HEK293T (cell line): Measurements from ENCODE around the gene ME3.

Experiments used
- CTCF ChIA-PET: fragments of 350-600 bp; formaldehyde crosslinking; extraction: SDS; loops from one replicate; lab custom pipeline; 2021; ENCODE audit warnings: antibody characterized with exemption, inconsistent platforms; lab: Yijun Ruan, JAX
- POLR2A ChIA-PET: fragments of 350-600 bp; formaldehyde crosslinking; extraction: SDS; loops from one replicate; lab custom pipeline; 2020; ENCODE audit warnings: antibody characterized with exemption, inconsistent platforms; lab: Yijun Ruan, JAX
- DNase-seq: peaks from one replicate; pipeline ENCODE4 v3.0.0; 2012; ENCODE audit warnings: mixed read lengths; ENCODE audit errors: extremely low spot score
- ARNT ChIP-seq: fragments of 450-650 bp; IDR thresholded peaks from 2 replicates; pipeline ENCODE4 v1.6.1; 2017; ENCODE audit warnings: mild to moderate bottlenecking
- BHLHE40 ChIP-seq: fragments of 450-650 bp; IDR thresholded peaks from 2 replicates; pipeline ENCODE4 v1.6.1; 2016; ENCODE audit warnings: mild to moderate bottlenecking, moderate library complexity, borderline replicate concordance
- CTBP1 ChIP-seq: fragments of 450-650 bp; IDR thresholded peaks from 2 replicates; pipeline ENCODE4 v1.6.1; 2016; ENCODE audit warnings: borderline replicate concordance
- ELF4 ChIP-seq: fragments of 450-650 bp; IDR thresholded peaks from 2 replicates; pipeline ENCODE4 v1.6.1; 2017; ENCODE audit warnings: antibody characterized with exemption
- FOXA1 ChIP-seq: fragments of 450-650 bp; IDR thresholded peaks from 2 replicates; pipeline ENCODE4 v1.6.1; 2016; ENCODE audit warnings: mild to moderate bottlenecking
- FOXK2 ChIP-seq: fragments of 450-650 bp; IDR thresholded peaks from 2 replicates; pipeline ENCODE4 v1.6.1; 2016; ENCODE audit warnings: mild to moderate bottlenecking
- FOXM1 ChIP-seq: fragments of 450-650 bp; IDR thresholded peaks from 2 replicates; pipeline ENCODE4 v1.6.1; 2017; ENCODE audit warnings: mild to moderate bottlenecking, borderline replicate concordance
- HDGF ChIP-seq: fragments of 450-650 bp; IDR thresholded peaks from 2 replicates; pipeline ENCODE4 v1.6.1; 2017; ENCODE audit warnings: antibody characterized with exemption, borderline replicate concordance
- L3MBTL2 ChIP-seq: fragments of 450-650 bp; conservative IDR thresholded peaks from 2 replicates; pipeline ENCODE4 v1.6.1; 2016; ENCODE audit warnings: mild to moderate bottlenecking
- LEF1 ChIP-seq: fragments of 450-650 bp; IDR thresholded peaks from 2 replicates; pipeline ENCODE4 v1.6.1; 2017; ENCODE audit warnings: mild to moderate bottlenecking, borderline replicate concordance
- NFRKB ChIP-seq: fragments of 450-650 bp; IDR thresholded peaks from 2 replicates; pipeline ENCODE4 v1.6.1; 2016; ENCODE audit warnings: mild to moderate bottlenecking, moderate library complexity
- SP1 ChIP-seq: fragments of 450-650 bp; IDR thresholded peaks from 2 replicates; pipeline ENCODE4 v1.6.1; 2017
- SUZ12 ChIP-seq: fragments of 450-650 bp; IDR thresholded peaks from 2 replicates; pipeline ENCODE4 v1.6.1; 2016; ENCODE audit warnings: mild to moderate bottlenecking
- TARDBP ChIP-seq: fragments of 450-650 bp; IDR thresholded peaks from 2 replicates; pipeline ENCODE4 v1.6.1; 2016
- ZNF384 ChIP-seq: fragments of 450-650 bp; IDR thresholded peaks from 2 replicates; pipeline ENCODE4 v1.6.1; 2016
- TF ChIP-seq, protein P1 (sequence below): fragments of 450-650 bp; IDR thresholded peaks from 2 replicates; pipeline ENCODE4 v1.6.1; 2016

ME3 gene

DNA sequence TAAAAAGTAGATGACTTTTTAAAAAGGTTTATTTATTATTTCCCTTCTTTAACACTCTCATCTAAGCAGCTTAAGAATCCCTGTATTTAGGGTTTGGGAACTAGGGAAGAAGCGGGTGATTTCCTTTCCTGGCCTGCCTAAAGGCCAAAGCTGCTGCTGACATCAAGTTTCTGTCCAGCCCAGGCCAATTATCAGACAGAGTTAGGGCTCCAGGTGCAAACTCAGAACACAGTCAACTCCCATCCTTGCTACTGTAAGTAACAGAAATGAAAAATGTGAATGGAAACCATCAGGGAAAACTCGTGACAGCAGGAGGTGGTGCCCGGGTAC, 188.8 kb downstream of the ME3 start:
- CTCF ChIA-PET: interaction anchor here (2.7 kb wide), 1 partner anchor 125 kb away, joined by 12 read pairs; no protein-coding TSS in a partner anchor
- POLR2A ChIA-PET: interaction anchor here (0.8 to 1.7 kb wide), 4 partner anchors 19 to 41 kb away, joined by 3 to 5 read pairs (median 4); no protein-coding TSS in a partner anchor
- no peak for DNase-seq
- TF ChIP-seq BHLHE40: no peak
- TF ChIP-seq SP1: no peak
- no peak for TF ChIP-seq CTBP1
- TF ChIP-seq FOXM1: no peak
- no peak for TF ChIP-seq SUZ12
- TF ChIP-seq, protein P1, sequence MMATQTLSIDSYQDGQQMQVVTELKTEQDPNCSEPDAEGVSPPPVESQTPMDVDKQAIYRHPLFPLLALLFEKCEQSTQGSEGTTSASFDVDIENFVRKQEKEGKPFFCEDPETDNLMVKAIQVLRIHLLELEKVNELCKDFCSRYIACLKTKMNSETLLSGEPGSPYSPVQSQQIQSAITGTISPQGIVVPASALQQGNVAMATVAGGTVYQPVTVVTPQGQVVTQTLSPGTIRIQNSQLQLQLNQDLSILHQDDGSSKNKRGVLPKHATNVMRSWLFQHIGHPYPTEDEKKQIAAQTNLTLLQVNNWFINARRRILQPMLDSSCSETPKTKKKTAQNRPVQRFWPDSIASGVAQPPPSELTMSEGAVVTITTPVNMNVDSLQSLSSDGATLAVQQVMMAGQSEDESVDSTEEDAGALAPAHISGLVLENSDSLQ: no peak
- no peak for TF ChIP-seq NFRKB
- TF ChIP-seq ELF4: no peak
- TF ChIP-seq ZNF384: no peak
- no peak for TF ChIP-seq FOXK2
- TF ChIP-seq LEF1: no peak
- TF ChIP-seq L3MBTL2: no peak
- no peak for TF ChIP-seq TARDBP
- TF ChIP-seq HDGF: no peak
- no peak for TF ChIP-seq ARNT
- no peak for TF ChIP-seq FOXA1

GRCh38 chr11:86482692-86483091, 189.7 kb downstream of the ME3 start:
- DNase-seq: no peak
- TF ChIP-seq CTBP1 (no peak), FOXA1 (no peak), BHLHE40 (no peak), HDGF (no peak), ZNF384 (no peak), ELF4 (no peak), L3MBTL2 (no peak), ARNT (no peak)
- TF ChIP-seq, protein P1: no peak
- ChIA-PET POLR2A (no interaction called here), CTCF (interaction anchor here (0.6 kb wide), 1 partner anchor 36 kb away, joined by 5 read pairs; no protein-coding TSS in a partner anchor)

- ChIA-PET POLR2A (no interaction called here), CTCF (interaction anchor here (1.2 to 1.3 kb wide), 2 partner anchors 21 to 127 kb away, joined by 4 to 5 read pairs; no protein-coding TSS in a partner anchor)
- TF ChIP-seq FOXM1 (no peak), LEF1 (no peak), HDGF (no peak)
- no peak for DNase-seq
These were observed 191.0 kb downstream of the ME3 start for GRCh38 chr11:86481399-86481798.

DNA sequence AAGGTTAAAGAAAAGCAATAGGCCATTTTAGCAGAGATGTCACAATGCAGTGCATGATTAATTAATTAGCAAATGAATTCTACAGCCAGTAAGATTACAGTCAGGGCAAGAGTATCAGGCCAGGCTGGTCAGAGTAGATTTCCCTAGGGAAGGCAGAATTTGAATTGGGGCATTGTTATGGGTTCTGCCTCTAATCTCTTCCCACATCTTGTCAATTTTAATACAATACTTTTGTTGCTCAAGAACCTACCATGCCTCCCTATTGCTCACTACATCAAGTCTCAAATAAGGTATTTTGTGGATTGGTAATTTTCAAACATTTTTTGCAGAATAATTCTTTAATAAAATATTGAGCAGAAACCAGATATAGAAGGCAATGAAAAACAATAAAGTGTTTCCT, 194.1 kb downstream of the ME3 start:
- CTCF ChIA-PET: no interaction called here
- DNase-seq: no peak
- TF ChIP-seq SP1 (no peak), ELF4 (no peak), SUZ12 (no peak), FOXK2 (no peak), CTBP1 (no peak), L3MBTL2 (no peak), TARDBP (no peak)
- TF ChIP-seq, protein P1: no peak
- POLR2A ChIA-PET: no interaction called here

DNA sequence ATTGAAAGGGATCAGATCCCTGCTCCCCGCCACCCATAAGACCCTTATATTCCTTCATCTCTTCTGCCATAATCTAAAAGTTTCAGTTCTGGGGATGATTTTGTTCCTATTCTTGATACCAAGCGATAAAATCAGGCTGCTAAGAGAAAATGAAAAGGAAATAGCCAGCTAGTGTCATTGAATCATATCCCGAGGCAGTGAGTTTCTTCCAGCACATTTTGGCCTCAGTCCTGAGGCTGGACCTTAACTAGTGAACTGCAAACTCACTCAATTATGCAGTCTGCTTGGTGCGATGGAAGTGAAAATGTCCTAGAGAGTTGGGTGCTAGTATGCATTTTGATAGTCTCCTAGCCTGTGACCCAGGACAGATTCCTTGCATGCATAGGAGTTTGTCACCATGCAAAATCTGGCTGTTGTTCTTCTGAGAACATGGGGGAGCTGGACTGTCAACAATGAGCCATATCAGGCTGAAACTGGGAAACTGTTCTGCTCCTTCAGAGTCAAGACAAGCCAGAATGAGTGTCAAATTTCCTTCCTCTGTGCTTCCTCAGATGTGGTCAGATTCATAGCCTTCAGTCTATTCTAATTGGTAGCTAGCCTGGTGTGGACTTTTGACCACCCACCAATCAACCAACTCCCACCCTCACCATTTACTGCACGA, 194.8 kb downstream of the ME3 start:
- TF ChIP-seq ELF4: no peak
- no peak for TF ChIP-seq NFRKB
- no peak for TF ChIP-seq HDGF
- no peak for TF ChIP-seq FOXM1
- TF ChIP-seq FOXK2: no peak
- no peak for TF ChIP-seq ARNT
- TF ChIP-seq LEF1: no peak
- TF ChIP-seq SP1: no peak
- TF ChIP-seq BHLHE40: no peak
- TF ChIP-seq, protein P1: no peak
- no peak for TF ChIP-seq CTBP1
- no peak for TF ChIP-seq L3MBTL2
- TF ChIP-seq FOXA1: no peak
- ChIA-PET CTCF (no interaction called here), POLR2A (no interaction called here)
- DNase-seq: no peak

- POLR2A ChIA-PET: no interaction called here
- CTCF ChIA-PET: no interaction called here
- TF ChIP-seq LEF1 (no peak), L3MBTL2 (no peak), FOXM1 (no peak), FOXA1 (no peak), FOXK2 (no peak), SP1 (no peak), ARNT (no peak), ZNF384 (no peak), HDGF (no peak), BHLHE40 (no peak), SUZ12 (no peak), CTBP1 (no peak), TARDBP (no peak)
- TF ChIP-seq, protein P1: no peak
- no peak for DNase-seq
These were observed 196.1 kb downstream of the ME3 start for GRCh38 chr11:86476109-86476861.
